GM10847 (cell line): ENCODE measurements around the gene PHF21B.

ENCODE experiments used
- POLR2A ChIP-seq: IDR thresholded peaks from 2 replicates; pipeline ENCODE4 v1.6.1; 2011; ENCODE audit not compliant: insufficient read length; ENCODE audit errors: extremely low read depth

Gene PHF21B

GRCh38 chr22:44963832-44964721 is 45.7 kb downstream of the PHF21B start:
- no peak for TF ChIP-seq POLR2A

- no peak for TF ChIP-seq POLR2A
These were observed 46.9 kb downstream of the PHF21B start for GRCh38 chr22:44962741-44963454.

- TF ChIP-seq POLR2A: no peak
These were observed 52.7 kb downstream of the PHF21B start for GRCh38 chr22:44956840-44957767.

GRCh38 chr22:44955102-44955501 is 54.7 kb downstream of the PHF21B start:
- no peak for TF ChIP-seq POLR2A

- no peak for TF ChIP-seq POLR2A
These were observed 55.7 kb downstream of the PHF21B start for GRCh38 chr22:44954149-44954548.

GRCh38 chr22:44952863-44953746 is 56.7 kb downstream of the PHF21B start:
- no peak for TF ChIP-seq POLR2A

GRCh38 chr22:44951510-44951816 is 58.3 kb downstream of the PHF21B start:
- TF ChIP-seq POLR2A: no peak

- no peak for TF ChIP-seq POLR2A
These were observed 58.8 kb downstream of the PHF21B start for GRCh38 chr22:44950806-44951509.

- TF ChIP-seq POLR2A: no peak
These were observed 62.0 kb downstream of the PHF21B start for GRCh38 chr22:44947846-44948245.

GRCh38 chr22:44947049-44947448 is 62.8 kb downstream of the PHF21B start:
- no peak for TF ChIP-seq POLR2A

GRCh38 chr22:44944883-44945601 is 64.8 kb downstream of the PHF21B start:
- no peak for TF ChIP-seq POLR2A

GRCh38 chr22:44943701-44944324 is 66.0 kb downstream of the PHF21B start:
- TF ChIP-seq POLR2A: no peak
